ENCODE data around the gene FGF21.
"Not testable (repeated sequence)": the region's sequence is repeated elsewhere in the genome, so short reads cannot be mapped to it uniquely, and the experiment has no call there.

The FGF21 gene

GRCh38 chr19:48755084-48755641 is at the start of gene FGF21:
TSS of gene FGF21 (plus strand) at chr19:48755524. CDS start at chr19:48756237, 713 bp downstream.
- H3K4me1 ChIP-seq (ENCODE audit: control insufficient read depth, insufficient read depth, low read length) = no peaks in the 10 kb centered on the region
- H3K9ac ChIP-seq (ENCODE audit: low read length) = no peak within 1 kb of the TSS
- H3K4me3 ChIP-seq (ENCODE audit: low read length) = no peak within 1 kb of the TSS
- H3K27me3 ChIP-seq (ENCODE audit: control insufficient read depth, insufficient read depth, low read length) = peaks cover 10% of the 10 kb centered on the region
- H3K27ac ChIP-seq (ENCODE audit: low read depth, low read length) = no peak within 1 kb of the TSS
- no peaks in the 10 kb centered on the region for H3K36me3 ChIP-seq (ENCODE audit: control insufficient read depth, insufficient read depth, low read length)

GRCh38 chr19:48708471-48708870 is 46.9 kb upstream of the FGF21 start:
- Histone ChIP-seq H3K4me3 (ENCODE audit: low read length) (no peak overlapping the region), H3K4me1 (ENCODE audit: control insufficient read depth, insufficient read depth, low read length) (no peaks in the 10 kb centered on the region), H3K36me3 (ENCODE audit: control insufficient read depth, insufficient read depth, low read length) (no peaks in the 10 kb centered on the region), H3K27me3 (ENCODE audit: control insufficient read depth, insufficient read depth, low read length) (no peaks in the 10 kb centered on the region), H3K9ac (ENCODE audit: low read length) (no peak overlapping the region), H3K27ac (ENCODE audit: low read depth, low read length) (no peak overlapping the region)

GRCh38 chr19:48711106-48711662 is 44.1 kb upstream of the FGF21 start:
- H3K27me3 ChIP-seq (ENCODE audit: control insufficient read depth, insufficient read depth, low read length) = no peaks in the 10 kb centered on the region
- H3K9ac ChIP-seq (ENCODE audit: low read length) = no peak overlapping the region
- peaks cover 10% of the 10 kb centered on the region for H3K4me1 ChIP-seq (ENCODE audit: control insufficient read depth, insufficient read depth, low read length)
- H3K36me3 ChIP-seq (ENCODE audit: control insufficient read depth, insufficient read depth, low read length) = no peaks in the 10 kb centered on the region
- H3K4me3 ChIP-seq (ENCODE audit: low read length) = no peak overlapping the region
- H3K27ac ChIP-seq (ENCODE audit: low read depth, low read length) = no peak overlapping the region

- Histone ChIP-seq H3K27me3 (ENCODE audit: control insufficient read depth, insufficient read depth, low read length) (no peaks in the 10 kb centered on the region), H3K36me3 (ENCODE audit: control insufficient read depth, insufficient read depth, low read length) (no peaks in the 10 kb centered on the region), H3K27ac (ENCODE audit: low read depth, low read length) (no peak overlapping the region), H3K4me1 (ENCODE audit: control insufficient read depth, insufficient read depth, low read length) (peaks cover 10% of the 10 kb centered on the region), H3K4me3 (ENCODE audit: low read length) (peak overlapping the region; percentile 82), H3K9ac (ENCODE audit: low read length) (no peak overlapping the region)
These were observed 42.1 kb upstream of the FGF21 start for GRCh38 chr19:48713041-48713863.

- Histone ChIP-seq H3K27ac (ENCODE audit: low read depth, low read length) (peak overlapping the region; percentile 86), H3K27me3 (ENCODE audit: control insufficient read depth, insufficient read depth, low read length) (no peaks in the 10 kb centered on the region), H3K36me3 (ENCODE audit: control insufficient read depth, insufficient read depth, low read length) (no peaks in the 10 kb centered on the region), H3K4me1 (ENCODE audit: control insufficient read depth, insufficient read depth, low read length) (peaks cover 10% of the 10 kb centered on the region), H3K4me3 (ENCODE audit: low read length) (peak overlapping the region; percentile 82), H3K9ac (ENCODE audit: low read length) (peak overlapping the region; percentile 38)
These were observed 41.2 kb upstream of the FGF21 start for GRCh38 chr19:48713864-48714755.

GRCh38 chr19:48714759-48715675 is 40.3 kb upstream of the FGF21 start:
- Histone ChIP-seq H3K27ac (ENCODE audit: low read depth, low read length) (peak overlapping the region; percentile 86), H3K4me1 (ENCODE audit: control insufficient read depth, insufficient read depth, low read length) (peaks cover 11% of the 10 kb centered on the region), H3K27me3 (ENCODE audit: control insufficient read depth, insufficient read depth, low read length) (no peaks in the 10 kb centered on the region), H3K36me3 (ENCODE audit: control insufficient read depth, insufficient read depth, low read length) (no peaks in the 10 kb centered on the region), H3K4me3 (ENCODE audit: low read length) (peak overlapping the region; percentile 72), H3K9ac (ENCODE audit: low read length) (peak overlapping the region; percentile 38)

- no peaks in the 10 kb centered on the region for H3K36me3 ChIP-seq (ENCODE audit: control insufficient read depth, insufficient read depth, low read length)
- no peak overlapping the region for H3K9ac ChIP-seq (ENCODE audit: low read length)
- peaks cover 14% of the 10 kb centered on the region for H3K4me1 ChIP-seq (ENCODE audit: control insufficient read depth, insufficient read depth, low read length)
- H3K4me3 ChIP-seq (ENCODE audit: low read length) = peak overlapping the region; percentile 35
- H3K27me3 ChIP-seq (ENCODE audit: control insufficient read depth, insufficient read depth, low read length) = no peaks in the 10 kb centered on the region
- peak overlapping the region; percentile 37 for H3K27ac ChIP-seq (ENCODE audit: low read depth, low read length)
These were observed 39.6 kb upstream of the FGF21 start for GRCh38 chr19:48715681-48716171.

- no peak overlapping the region for H3K9ac ChIP-seq (ENCODE audit: low read length)
- peak overlapping the region; percentile 77 for H3K27ac ChIP-seq (ENCODE audit: low read depth, low read length)
- peaks cover 14% of the 10 kb centered on the region for H3K4me1 ChIP-seq (ENCODE audit: control insufficient read depth, insufficient read depth, low read length)
- H3K4me3 ChIP-seq (ENCODE audit: low read length) = peak overlapping the region; percentile 49
- H3K27me3 ChIP-seq (ENCODE audit: control insufficient read depth, insufficient read depth, low read length) = no peaks in the 10 kb centered on the region
- H3K36me3 ChIP-seq (ENCODE audit: control insufficient read depth, insufficient read depth, low read length) = no peaks in the 10 kb centered on the region
These were observed 38.6 kb upstream of the FGF21 start for GRCh38 chr19:48716562-48717291.

GRCh38 chr19:48718106-48718505 is 37.2 kb upstream of the FGF21 start:
- peaks cover 14% of the 10 kb centered on the region for H3K4me1 ChIP-seq (ENCODE audit: control insufficient read depth, insufficient read depth, low read length)
- not testable (repeated sequence) for H3K27ac ChIP-seq (ENCODE audit: low read depth, low read length); H3K36me3 ChIP-seq (ENCODE audit: control insufficient read depth, insufficient read depth, low read length); H3K4me3 ChIP-seq (ENCODE audit: low read length); H3K9ac ChIP-seq (ENCODE audit: low read length); H3K27me3 ChIP-seq (ENCODE audit: control insufficient read depth, insufficient read depth, low read length)

- peaks cover 14% of the 10 kb centered on the region for H3K4me1 ChIP-seq (ENCODE audit: control insufficient read depth, insufficient read depth, low read length)
- H3K36me3 ChIP-seq (ENCODE audit: control insufficient read depth, insufficient read depth, low read length) = no peaks in the 10 kb centered on the region
- no peaks in the 10 kb centered on the region for H3K27me3 ChIP-seq (ENCODE audit: control insufficient read depth, insufficient read depth, low read length)
- no peak overlapping the region for H3K4me3 ChIP-seq (ENCODE audit: low read length)
- H3K9ac ChIP-seq (ENCODE audit: low read length) = no peak overlapping the region
- no peak overlapping the region for H3K27ac ChIP-seq (ENCODE audit: low read depth, low read length)
These were observed 36.6 kb upstream of the FGF21 start for GRCh38 chr19:48718711-48719231.
